GM18517 (cell line): ENCODE results near the gene ALOX15.
"Not testable (repeated sequence)": the region's sequence is repeated elsewhere in the genome, so short reads cannot be mapped to it uniquely, and the experiment has no call there.

Experiments
- ATAC-seq: cut with Tn5 transposase; IDR thresholded peaks from one replicate; pipeline ENCODE4 v1.9.1; 2021; ENCODE audit warnings: mild to moderate bottlenecking, moderate library complexity; ENCODE audit not compliant: unreplicated experiment

Gene ALOX15, protein sequence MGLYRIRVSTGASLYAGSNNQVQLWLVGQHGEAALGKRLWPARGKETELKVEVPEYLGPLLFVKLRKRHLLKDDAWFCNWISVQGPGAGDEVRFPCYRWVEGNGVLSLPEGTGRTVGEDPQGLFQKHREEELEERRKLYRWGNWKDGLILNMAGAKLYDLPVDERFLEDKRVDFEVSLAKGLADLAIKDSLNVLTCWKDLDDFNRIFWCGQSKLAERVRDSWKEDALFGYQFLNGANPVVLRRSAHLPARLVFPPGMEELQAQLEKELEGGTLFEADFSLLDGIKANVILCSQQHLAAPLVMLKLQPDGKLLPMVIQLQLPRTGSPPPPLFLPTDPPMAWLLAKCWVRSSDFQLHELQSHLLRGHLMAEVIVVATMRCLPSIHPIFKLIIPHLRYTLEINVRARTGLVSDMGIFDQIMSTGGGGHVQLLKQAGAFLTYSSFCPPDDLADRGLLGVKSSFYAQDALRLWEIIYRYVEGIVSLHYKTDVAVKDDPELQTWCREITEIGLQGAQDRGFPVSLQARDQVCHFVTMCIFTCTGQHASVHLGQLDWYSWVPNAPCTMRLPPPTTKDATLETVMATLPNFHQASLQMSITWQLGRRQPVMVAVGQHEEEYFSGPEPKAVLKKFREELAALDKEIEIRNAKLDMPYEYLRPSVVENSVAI

DNA sequence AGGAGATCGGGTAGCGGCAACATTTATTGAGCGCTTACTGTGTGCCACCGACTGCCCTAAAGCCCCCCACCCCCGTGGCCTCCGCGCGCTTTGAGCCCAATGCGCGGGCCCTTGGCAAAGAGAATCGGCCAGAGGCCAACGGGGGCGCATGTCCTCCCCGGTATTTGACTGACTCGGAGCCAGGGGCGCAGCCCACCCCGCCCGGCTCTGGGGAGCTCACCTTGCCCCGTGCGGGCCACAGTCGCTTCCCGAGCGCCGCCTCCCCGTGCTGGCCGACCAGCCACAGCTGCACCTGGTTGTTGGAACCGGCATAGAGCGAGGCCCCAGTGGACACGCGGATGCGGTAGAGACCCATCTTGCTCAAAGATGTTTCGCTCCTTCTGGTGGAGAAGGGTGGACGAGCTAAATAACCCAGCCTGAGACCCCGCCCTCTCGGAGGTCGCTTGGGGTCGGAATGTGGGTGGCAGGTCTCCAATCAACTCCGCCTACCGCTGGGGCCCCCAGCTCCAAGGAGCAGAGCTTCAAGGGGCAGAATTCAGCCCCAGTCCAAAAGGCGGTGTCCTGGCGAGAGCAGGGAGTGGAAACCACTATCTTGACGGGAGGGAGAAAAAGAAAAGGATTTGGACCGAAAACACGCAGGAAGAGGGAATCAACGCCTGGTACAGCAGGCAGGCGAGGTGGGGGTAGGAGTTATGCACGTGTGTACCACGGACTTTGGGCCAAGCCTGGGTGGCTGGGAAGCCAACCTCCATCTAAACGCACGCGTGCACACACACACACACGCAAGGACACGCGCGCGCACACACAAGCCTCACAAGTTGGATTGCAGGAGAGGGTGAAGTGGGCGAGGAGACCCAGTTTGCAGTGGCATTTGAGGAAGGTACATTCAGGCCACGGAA, at the start of gene ALOX15:
Gene ALOX15, minus strand, starts transcription at position 382 of the 899 bp plus-strand sequence. Its CDS starts 27 bp downstream, at position 355.
- no peak for ATAC-seq

DNA sequence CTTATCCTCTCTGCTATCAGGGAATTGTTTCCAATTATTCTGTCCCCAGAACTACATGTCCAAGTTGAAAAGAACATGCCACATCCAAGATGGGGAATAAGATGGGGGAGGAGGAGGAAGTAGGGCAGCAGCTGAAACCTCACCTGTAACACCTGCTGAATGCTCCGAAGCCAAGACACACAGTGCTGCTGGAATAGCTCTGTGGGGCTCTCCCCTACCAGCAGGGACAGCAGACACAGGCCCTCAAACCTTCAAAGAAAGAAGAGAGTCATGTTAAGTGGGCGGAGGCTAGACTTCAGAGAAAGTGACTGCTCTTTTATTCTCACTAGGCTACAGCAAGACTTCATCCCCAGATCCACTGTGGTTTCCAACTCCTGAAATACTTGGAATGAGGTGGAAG, 49.3 kb upstream of the ALOX15 start:
- no peak for ATAC-seq

DNA sequence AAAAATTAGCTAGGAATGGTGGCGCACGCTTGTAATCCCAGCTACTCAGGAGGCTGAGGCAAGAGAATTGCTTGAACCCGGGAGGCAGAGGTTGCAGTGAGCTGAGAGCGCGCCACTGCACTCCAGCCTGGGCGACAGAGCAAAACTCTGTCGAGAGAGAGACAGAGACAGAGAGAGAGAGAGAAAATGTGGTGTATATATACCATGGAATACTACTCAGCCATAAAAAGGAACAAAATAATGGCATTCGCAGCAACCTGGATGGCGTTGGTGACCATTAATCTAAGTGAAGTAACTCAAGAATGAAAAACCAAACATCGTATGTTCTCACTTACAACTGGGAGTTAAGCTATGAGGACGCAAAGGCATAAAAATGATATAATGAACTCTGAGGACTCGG, 48.4 kb upstream of the ALOX15 start:
- not testable (repeated sequence) for ATAC-seq

DNA sequence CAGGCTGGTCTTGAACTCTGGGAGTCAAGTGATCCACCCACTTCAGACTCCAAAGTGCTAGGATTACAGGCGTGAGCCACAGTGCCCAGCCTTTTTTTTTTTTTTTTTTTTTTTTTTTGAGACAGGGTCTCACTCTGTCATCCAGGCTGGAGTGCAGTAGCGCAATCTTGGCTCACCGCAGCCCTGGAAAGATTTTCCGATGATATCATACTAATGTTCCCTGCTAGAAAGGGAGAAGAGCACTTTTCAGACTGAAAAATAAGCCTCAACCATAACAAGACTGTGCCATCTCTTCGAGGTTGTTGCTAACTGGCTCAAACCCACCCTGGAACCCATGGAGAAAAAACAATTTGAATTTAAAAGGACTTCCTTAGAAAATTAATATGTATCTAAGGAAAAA, 42.3 kb upstream of the ALOX15 start:
- not testable (repeated sequence) for ATAC-seq

DNA sequence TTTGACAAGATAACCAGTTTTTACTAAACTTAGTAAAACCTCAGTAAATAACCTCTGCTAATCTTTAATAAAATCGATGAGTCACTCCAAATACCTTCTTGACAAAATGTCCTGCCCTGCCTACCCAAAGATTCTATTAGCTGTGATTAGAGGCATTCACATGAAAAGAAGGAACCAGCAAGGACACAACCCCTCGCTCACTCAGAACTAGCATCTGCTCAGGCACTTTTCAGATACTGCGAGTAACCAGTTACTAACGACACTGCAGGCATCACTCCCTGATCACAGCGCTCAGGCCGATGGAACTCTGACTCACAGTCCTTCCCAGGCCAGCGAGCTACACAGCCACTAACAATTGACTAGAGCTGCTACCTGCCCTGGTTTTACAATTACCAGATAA, 38.2 kb upstream of the ALOX15 start:
- ATAC-seq, result no peak

DNA sequence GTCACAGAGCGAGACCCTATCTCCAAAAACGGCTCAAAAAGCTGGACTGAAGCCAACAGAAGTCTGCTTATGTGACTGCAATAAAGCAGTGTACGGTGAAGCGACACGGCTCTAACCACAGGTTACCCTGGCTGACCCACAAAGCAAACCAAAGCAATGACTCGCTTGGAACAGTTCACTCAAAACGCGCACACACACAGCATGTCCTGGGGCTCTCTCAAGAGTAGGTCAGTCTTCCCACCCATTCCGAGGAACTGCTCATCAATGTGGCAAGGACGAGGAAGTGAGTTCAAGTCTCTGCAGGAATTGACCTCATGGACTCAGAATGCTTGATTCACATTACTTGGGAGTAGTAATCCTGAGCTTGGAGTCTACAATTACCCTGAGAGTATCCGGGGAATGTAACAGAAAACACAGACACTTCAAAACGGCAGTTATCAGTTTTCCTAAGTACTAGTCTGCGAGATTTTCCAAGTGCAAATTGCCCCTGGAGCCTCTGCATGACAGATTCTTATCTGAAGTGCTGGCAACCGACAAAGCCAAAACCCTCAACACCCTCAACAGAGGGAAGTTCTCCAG, 37.1 kb upstream of the ALOX15 start:
- ATAC-seq, result no peak

DNA sequence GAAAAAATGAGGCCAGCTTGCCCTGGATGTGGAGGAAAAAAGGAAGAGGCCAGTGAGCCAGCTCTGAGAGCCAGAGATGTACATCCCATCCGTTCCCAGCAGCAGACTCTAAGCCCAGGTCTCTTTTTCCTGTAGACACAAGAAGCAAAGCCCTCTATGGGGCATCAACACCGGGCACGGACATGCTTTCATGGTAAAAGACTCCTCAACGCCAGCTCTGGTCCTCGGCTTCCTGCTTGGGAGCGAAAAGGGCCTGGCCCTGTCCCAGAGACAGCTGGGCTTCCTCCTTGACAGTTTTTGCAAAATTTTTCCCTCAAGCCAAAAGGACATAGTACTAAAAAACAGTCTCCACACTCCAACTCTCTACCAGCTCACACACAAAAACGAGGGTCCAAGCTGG, 35.3 kb upstream of the ALOX15 start:
- no peak for ATAC-seq

DNA sequence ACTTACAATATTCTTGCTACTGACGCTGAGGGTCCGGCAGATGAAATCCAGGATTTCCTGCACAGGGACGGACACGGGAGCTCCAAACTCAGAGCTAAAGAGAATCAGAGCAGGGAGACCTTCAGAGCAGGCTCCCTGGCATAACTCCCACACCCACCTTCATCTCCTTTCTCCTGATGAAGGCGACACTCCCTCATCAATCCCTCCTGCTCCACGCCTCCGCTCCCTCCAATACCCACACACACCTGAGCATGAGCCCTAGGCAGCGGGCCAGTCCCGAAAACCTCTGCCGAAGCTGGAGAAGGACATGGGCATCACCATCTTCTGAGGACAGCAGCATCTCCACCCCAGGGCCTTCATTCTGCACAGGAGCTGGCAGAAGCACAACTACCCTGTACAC, 34.3 kb upstream of the ALOX15 start:
- ATAC-seq, result no peak

DNA sequence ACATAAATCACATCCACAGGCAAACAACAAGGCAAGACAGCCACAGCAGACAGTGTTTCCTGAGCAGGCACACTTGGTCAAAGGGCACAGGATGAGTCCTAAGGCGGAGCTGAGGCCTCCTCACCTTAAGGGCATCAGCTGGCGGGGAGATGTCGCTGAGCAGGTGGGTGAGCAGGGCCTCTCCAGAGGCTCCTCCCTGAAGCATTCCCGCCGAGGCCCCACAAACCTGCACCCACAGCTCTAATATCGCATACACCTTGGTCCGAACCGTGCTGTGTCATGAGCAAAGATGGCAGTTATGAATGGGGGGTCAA, 33.2 kb upstream of the ALOX15 start:
- no peak for ATAC-seq

DNA sequence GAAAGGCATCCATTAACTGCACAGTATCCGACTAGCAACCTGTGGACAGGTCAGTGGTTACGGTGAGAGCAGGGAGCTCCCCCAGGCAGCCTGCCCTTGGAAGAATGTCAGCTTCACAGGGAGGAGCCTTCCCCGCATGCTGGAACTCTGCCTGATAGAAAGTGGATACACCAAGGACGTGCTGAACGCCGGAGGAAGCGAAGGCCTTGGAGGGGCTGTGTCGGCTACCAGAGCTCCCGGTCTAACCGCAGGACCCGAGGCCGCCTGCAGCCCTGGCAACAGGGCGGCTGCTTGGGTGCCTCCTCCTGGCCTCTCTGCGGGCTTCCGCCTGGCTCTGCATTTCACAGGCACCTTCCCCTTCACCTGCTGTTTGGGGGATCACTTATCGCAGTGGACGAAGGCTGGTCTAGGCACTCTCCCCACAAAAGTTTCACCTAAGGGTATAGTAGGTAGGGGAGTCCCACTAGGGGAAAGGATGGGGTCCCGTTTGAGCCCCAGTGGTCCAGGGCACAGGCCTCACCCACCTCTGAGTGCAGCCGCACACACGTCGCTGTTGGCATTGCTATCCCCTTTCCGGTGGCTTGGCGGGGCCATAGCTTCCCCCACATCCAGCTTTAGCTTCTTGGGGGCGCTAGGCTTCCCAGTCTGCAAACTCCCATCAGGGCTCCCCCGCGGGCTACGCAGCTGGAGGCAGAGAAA, 32.7 kb upstream of the ALOX15 start:
- no peak for ATAC-seq

DNA sequence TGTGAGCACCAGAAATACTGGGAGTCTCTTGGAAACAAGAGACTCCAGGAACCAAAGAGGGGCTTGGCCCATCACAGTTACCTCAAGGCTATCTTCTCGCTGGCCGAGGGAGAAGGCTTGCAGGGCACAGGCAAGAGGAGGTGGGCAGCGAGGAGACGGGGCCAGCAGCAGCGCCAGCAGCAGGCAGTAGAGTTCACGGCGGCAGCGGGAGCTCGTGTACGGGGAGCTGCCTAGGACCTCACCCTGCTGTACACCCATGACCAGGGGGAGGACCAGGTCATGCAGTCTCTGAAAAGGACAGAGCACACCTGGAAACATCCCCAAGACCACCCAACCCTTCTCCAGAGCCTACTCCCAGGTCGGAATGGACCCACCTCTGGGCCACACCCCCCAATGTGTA, 31.7 kb upstream of the ALOX15 start:
- ATAC-seq, result no peak

DNA sequence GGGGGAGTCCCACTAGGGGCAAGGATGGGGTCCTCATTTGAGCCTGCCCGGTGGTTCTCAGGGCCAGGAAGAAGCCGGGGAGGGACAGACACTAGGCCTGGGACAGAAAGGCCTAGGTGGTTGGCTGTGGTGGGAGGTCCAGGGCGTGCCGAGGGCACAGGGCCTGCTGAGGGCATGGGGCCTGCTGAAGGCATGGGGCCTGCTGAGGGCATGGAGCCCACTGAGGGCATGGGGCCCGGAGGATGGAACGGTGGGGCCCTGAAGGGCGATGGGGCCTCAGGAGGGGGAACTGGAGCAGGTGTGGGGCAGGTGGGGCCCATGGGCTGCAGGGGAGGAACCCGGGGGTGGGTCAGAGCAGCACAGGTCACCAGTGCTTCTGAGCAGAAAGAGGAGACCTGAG, 31.3 kb upstream of the ALOX15 start:
- no peak for ATAC-seq

DNA sequence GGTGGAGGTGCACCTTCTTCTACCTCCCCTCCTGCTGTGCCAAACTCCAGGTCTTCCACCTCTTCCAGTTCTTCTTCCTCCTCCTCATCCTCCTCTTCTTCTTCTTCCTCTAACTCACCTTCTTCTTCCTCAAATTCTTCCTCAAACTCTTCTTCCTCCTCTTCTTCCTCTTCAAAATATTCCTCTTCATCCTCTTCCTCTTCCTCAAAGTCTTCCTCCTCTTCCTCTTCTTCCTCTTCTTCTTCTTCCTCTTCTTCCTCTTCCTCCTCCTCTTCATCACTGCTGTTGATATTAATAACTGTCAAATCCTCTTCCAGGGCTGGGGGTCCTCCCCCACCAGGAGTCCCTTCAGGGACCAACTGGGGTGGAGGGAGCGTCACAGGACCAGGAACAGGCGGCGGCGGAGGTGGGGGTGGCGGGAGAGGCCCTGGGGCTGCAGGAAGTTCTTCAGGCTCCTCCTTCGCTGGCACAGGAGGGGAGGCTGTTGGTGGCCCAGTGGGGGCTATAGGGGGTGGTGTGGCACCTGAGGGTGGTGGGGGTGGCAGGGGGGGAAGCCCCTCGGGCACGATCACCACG, 30.7 kb upstream of the ALOX15 start:
- no peak for ATAC-seq

DNA sequence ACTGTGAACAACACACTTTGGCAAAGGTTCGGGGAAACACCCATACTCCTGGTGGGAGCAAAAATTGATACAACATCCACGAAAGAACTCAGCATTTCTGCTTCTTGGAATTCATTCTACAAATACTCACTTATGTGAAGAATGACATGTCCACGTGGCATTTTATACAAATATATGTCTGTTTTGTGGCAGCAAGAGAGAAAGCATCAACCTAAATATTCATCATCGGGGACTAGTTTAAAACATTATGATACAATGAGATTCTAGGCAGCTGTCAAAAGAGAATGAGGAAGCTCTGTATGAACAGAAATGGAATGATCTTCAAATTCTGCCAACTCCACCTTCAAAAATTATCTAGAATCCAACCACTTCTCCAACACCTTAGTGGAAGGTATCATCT, 25.7 kb upstream of the ALOX15 start:
- no peak for ATAC-seq

DNA sequence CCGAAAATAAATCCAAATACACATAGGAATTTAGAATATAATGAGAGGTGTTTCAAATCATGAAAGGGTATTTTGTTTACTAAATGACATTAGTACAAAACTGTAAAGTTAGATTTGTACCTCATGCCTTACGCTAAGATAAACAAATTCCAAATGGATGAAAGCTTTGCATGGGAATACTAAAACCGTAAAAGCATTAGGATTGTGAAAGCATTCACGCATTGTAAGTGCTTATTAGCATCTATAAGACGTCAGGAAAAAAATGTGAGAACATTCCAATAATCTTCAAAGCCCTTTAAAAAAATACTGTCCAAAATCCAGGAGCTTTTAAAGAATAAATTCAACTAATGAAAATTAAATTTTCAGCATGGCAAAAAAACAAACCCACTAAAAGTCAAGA, 24.8 kb upstream of the ALOX15 start:
- no peak for ATAC-seq

DNA sequence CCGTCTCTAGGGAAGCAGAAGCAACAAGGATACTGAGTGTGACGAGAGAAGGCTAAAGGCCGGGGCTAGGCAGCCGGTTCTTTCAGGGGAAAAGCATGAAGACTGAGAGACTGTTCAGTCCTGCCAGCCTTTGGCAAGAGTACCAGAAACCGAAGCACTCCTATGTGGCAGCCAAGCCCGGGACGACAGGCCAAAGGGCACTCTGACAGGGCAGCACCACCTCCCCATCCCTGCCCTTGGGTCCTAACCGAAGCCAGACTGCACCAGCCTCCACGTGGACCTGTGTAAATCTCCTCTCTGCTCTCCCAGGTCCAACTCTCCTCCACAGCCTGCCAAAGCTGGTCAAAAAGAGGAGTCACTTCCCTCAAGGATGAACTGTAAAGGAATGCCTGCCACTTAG, 23.5 kb upstream of the ALOX15 start:
- no peak for ATAC-seq

DNA sequence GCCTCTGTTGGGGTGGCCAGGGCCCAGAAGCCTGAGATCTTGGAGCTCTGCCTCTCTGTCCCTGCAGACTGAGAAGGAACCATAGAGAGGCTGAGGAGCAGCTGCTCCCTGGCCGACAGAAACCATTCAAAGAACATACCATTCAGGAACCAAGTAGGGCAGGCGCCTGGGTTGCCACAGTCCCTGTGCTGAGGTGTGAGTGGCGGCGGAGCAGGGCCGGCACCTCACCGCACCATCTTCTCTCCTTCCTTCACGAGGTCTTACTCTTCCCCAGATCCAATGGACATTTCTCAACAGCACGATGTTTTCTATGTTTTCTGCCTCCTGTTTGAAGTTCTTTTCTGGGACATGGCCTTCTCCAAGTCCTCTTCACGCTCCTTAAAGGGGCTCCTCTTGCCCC, 22.8 kb upstream of the ALOX15 start:
- ATAC-seq, result no peak

DNA sequence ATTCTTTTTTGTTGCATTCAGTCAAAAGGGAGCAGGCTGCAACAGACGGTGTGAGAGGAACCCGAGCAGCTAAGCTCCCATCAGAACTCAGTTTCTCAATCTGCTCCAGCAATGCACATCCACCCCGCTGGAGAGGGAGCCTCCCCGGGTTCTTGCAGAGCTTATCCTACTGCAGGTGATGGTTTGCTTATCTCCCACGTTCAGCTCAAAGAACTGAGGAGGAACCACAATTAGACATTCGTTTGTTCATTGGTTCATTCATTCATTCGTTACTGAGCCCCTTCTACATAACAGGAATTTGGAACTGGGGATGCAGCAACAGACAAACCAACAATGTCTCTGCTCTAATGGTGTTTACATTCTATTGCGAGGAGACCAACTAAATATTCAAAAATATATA, 22.2 kb upstream of the ALOX15 start:
- ATAC-seq, result no peak

DNA sequence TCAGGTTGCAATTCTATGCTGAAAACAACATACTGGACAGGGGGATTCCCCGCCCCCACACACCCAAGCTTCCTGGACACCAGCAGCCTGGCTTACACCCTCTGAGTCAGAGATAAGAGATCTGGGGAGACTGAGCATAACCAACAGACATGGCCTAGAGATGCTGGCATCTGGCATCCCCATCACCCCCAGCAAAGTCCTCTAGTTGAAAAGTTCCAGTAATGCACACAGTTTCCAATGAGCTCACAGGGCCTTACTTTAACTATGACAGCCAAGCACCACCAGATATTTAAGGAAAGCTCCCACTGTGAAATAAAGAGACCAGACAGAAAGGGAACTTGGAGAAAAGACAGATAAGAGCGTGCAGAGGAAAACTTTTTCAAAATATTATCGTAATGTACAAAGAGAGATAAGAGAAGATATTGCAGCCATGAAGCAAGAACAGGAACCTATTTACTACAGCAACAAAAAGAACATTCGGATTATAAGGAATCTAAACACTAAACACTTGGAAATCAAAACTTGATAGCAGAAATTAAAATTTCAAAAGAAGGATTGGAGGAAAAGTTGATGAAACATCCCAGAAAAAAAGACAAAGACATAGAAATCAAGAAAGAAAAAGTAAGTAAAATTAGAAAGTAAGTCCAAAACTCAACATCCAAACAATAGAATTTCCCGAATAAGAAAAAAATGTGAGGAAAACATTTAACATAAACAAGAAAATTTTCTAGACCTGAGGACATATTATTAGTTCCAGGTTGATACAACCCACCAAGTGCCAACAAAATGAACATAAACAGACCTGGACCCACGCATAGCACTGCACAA, 17.2 kb upstream of the ALOX15 start:
- no peak for ATAC-seq

DNA sequence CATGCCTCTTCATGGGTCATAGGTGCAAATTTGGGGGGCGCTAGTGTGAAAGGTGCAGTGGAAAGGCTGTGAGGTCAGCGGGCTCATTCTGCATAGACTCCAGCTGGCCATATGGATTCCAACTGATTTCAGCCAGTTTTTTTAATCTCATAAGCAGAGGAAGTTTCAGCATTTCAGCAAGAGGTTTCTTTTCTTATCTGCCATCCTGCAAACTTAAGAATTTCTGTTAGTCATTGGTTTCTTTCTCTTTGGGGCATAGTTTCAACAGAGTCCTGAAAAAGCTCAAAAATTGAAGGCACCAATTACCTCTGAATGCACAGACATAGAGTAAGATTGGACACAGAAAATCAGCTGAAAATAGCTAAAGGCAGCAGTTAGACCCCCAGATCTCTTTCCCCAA, 16.2 kb upstream of the ALOX15 start:
- ATAC-seq, result no peak
